ENCODE measurements around the gene COL18A1.

The COL18A1 gene

GRCh38 chr21:45470773-45471524 is 66.0 kb downstream of the COL18A1 start:
- DNase-seq, result peak in 2 of 4 experiments; percentile 41 to 62

DNA sequence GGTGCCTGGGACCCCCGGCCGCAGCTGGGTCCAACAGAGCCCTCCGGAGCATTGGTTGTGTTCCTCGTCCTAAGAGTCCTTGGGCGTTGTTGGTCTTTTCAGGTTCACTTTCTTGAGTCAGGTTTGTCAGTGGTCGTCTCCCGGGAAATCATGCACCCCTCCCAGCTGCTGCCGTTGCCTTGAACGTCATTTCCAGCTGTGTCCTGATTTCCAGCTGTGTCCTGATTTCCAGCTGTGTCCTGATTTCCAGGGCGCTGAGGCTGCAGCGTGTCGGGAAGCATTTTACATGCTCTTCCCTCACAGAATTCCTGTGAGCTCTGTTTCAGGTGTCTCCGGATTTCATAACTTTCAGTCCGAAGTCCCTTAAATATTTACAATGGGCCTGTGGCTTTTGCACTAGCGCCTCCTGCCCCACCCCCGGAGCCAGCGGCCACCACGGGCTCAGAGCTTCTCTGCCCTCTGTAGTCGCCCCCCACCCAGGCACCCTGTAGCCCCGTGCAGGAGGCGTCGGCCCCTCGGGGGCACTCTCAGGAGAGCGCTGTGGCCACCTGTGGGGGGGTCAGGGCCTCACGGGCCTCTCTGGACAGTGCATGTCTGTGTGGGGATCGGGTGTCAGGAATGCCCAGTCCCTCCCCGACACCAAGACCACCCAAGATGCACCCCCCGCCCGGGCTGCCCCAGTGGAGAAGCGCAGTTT is 66.7 kb downstream of the COL18A1 start:
- DNase-seq, result no peak

DNA sequence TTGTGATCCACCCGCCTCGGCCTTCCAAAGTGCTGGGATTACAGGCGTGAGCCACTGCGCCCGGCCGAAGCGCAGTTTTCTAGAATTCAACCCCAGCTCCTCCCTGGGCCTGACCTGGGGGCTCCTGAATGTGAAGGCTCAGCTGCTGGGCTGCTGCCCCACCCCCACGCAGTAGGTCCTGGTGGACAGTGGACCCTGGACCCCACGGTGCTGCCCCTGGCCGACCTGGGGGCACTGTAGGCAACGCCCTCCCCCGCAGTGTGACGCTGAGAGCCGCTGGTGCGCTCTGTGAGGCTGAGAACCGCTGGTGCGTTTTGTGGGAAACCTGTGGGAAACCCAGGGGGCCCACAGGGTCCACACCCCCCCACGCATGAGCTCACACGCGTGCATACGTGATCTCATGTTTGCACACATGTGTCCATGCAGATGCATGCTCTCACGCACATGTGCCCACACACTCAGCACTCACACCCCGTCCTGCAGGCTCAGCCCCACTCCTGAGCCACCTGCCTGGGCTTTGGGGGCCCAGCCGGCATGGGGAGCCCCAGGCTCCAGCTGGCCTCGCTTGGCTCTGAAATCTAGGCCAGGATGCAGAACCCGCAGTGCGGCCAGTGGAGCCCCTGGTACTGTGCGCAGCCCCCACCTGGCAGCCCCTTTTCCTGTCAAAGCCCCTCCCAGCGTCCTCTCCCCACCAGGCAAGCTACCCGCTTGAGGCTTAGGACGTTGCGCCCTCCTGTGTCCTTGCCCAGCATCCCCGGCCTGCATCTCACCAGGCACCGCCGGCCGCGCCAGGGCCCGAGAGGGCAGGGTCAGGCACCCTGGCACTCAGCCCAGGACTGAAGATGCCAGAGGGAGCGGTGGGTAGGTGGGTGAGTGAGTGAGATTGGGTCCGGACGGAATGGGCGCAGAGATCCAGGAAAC is 67.7 kb downstream of the COL18A1 start:
- DNase-seq, result no peak

DNA sequence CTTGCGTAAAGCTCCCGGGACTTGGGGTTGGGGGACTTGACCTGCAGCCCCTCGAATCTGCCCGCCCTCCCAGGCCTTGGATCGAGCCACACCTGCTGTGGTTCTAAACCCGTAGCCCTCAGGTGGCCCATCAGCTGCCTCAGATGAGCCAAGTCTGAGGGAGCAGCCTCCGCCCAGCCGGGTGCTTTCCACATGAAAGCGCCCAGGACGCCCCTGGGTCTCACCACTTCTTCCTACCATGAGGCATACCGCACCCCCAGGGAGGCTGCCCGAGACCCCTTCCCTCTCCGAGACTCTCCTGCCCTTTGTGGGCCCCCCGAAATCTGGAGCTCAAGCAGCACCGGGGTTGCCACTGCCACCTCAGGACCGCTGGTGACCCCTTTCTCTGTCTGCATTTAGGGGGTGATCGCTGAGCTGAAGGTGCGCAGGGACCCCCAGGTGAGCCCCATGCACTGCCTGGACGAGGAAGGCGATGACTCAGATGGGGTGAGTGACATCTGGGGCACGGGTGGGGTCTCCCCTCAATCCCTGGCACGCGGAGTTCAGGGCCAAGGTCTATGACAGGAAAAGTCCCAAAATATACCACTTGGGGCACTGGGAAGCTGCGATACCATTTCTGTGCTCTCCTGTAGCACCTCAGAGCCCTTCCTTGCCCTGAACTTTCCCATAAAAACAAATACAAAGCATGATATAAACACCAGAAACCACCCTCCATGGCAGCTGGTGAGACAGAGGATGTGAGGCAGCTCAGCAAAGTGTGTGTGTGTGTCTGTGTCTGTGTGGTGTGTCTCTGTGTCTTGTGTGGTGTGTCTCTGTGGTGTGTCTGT is 68.7 kb downstream of the COL18A1 start:
- DNase-seq, result no peak

DNA sequence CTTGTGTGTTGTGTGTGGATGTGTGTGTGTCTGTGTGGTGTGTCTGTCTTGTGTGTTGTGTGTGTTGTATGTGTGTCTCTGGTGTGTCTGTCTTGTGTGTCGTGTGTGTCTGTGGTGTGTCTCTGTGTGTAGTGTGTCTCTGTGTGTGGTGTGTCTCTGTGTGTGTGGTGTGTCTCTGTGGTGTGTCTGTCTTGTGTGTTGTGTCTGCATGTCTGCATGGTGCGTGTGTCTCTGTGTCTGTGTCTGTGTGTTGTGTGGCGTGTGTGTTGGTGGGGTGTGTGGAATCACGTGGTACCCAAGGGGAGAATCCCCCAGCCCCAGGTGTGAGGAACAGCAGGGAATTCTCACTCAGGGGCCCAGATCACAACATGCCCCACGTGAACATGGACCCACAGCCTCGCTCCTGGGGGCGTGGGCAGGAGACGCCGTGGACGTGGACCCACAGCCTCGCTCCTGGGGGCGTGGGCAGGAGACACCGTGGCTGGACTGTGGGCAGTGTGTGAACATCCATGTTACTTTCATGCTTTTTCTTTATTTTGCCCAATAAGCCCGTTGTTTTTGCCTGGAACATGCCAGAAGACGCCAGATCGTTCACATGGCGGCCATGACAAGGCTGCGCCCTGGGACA is 69.5 kb downstream of the COL18A1 start:
- no peak for DNase-seq

GRCh38 chr21:45475004-45475685 is 70.2 kb downstream of the COL18A1 start:
- DNase-seq, result no peak

DNA sequence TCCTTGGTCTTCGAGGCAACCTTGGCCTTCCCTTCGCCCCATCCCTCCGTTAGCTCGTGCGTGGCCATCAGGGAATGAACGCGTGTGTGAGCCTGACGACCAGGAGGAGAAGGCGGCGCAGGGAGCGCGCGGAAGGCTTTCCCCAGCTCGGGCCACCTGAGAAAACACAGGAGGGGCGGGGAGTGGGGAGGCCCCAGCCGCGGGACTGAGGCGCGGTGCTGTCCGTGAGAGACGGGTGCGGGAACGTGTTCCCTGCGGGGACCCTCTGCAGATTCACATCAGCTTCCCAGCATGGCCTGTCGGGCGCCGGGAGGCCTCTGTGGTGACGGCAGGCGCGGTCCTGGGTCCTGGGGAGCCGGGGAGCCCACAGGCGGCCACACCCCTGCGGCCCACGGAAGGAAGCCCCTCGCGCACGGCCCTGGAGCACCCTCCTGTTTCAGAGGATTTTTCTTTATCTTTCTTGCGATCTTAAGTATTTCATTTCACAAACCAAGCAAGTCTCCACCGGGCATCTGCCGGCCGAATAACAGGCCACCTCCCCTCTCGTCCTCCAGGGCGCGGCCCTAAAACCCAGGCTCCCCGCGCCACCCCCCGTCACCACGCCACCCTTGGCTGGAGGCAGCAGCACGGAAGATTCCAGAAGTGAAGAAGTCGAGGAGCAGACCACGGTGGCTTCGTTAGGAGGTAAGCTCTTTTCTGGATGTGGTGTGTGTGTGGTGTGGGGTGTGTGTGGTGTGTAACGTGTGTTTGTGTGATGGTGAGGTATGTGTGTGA is 71.0 kb downstream of the COL18A1 start:
- DNase-seq, result no peak

DNA sequence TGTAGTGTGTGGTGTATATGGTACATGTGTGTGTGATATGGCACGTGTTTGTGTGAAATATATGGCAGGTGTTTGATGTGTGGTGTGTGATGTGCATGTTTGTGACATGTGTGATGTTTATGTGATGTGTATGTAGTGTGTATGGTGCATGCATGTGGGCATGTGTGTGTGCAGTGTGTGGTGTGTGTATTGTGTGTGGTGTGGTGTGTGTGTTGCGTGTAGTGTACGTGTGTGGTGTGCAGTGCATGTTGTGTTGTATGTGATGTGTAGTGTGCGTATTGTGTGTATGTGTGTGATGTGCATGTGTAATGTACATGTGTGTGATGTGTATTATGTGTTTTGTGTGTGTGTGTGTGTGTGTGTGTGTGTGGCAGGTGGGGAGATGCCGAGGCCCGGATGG is 71.6 kb downstream of the COL18A1 start:
- DNase-seq, result no peak

DNA sequence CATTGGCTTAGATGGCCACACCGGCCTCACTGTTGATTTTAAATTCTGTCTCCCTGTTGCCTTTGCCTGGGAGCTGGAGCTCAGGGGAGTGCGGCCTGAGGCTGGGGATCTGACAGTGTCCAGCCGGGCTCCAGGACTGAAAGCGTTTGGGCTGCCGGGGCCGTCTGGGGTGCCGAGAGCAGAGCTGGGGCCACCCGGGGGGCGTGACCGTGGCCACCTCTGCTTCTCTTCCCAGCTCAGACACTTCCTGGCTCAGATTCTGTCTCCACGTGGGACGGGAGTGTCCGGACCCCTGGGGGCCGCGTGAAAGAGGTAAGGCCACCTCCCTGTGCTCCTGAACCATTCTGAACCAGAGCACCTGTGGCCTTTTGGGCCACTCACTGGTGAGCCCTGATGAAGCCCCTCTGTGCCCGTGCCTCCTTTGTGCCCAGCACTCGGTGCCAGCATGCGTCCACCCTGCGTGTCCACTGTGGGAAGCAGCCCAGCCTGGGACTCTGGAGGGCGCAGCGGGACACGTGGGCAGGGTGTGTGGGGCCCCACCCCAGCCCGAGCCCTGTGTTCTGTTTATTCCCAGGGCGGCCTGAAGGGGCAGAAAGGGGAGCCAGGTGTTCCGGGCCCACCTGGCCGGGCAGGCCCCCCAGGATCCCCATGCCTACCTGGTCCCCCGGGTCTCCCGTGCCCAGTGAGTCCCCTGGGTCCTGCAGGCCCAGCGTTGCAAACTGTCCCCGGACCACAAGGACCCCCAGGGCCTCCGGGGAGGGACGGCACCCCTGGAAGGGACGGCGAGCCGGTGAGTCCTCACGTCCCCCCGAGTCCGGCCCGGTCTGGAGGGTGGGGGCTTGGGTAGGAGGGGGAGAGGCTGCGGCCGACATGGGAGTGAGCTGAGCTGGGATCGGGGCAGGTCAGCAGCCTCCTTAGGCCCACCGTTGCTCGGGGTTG is 72.5 kb downstream of the COL18A1 start:
- DNase-seq, result no peak

DNA sequence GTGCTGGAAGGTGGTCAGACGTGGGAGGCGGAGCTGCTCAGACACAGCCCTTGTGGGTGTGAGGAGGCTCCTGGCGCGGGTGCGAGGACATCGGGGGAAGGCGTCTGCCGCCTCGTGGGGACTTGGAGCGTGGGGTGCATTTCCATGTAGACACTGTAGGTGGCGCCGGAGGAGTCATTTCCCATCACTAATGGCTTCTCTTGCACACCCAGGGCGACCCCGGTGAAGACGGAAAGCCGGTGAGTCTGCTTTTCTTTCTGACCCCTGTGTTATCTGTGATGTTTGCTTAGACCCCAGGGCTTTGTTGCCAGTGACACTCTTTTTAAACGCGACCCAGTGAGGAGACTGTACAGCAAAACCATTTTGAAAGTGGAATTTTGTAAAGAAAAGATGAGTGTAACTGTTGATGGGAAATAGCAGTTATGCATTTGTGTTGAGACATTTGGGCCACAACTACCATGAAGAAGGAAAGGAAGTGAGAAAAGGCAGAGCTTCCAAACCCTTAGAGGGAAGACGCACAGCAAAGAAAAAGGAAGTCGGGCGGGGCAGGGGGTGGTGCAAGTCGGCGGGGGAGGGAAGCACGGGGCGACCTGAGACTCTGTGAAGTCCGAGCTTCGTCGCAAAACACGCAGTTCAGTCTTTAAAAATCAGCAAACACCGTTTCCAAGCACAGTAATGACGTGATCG is 73.3 kb downstream of the COL18A1 start:
- peak; percentile 56 to 73 (median 66) for DNase-seq

DNA sequence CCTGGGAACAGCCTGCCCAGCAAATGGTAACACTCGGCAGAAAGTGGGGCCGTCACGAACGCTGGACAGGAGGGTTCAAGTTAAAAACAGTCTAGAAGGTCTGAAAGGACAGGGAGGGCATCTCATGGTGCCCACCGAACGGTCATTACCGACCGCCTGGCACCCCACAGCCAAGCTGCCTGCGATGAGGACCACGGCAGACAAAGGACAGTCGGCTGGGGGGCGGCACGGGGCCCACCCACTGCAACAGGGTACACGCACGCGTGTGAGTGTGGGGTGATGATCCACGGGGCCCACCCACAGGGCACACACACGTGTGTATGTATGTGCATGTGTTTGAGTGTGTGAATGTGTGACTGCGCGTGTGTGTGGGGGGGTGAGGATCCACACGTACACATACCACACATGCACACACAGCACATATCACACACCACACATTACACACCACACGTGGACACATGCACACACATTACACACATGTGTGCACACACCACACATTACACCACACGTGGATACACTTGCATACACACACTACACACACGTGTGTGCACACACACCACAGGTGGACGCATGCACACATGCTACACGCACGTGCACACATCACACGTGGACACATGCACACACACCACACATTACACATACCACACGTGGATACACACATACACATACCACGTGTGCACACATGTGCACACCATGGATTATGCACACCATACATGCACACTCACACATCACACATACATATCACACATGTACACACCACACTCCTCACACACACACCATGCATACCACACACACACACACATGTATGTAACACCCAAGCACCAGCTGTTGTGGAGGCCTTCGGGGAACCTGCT is 74.1 kb downstream of the COL18A1 start:
- no peak for DNase-seq

GRCh38 chr21:45479691-45480675 is 75.0 kb downstream of the COL18A1 start:
- peak in 1 of 4 experiments; percentile 14 for DNase-seq

GRCh38 chr21:45480701-45481500 is 75.9 kb downstream of the COL18A1 start:
- no peak for DNase-seq

GRCh38 chr21:45481566-45481965 is 76.6 kb downstream of the COL18A1 start:
- DNase-seq, result no peak
